Measurements from ENCODE around the gene TPR.

Gene TPR

DNA sequence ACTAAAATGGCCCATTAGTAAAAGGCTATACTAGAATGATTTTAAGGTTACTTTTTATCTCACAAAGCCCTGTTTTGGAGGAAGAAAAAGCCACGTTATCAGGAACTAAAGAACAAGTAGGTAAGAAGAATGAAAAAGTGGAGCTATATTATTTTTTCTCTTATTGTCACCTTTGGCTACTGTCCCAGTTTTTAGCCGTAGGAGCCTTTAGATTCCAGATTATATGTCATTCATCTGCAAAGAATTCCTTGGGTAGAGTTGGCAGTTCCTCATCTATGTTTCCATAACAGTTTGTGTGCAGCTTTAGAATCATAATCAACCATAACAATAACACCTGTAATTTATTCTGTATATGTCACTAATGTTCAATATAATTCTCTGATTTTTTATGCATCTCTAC is 83.8 kb downstream of the TPR start:
- no peak for FAIRE-seq
- DNase-seq (ENCODE audit: low spot score): no peak

DNA sequence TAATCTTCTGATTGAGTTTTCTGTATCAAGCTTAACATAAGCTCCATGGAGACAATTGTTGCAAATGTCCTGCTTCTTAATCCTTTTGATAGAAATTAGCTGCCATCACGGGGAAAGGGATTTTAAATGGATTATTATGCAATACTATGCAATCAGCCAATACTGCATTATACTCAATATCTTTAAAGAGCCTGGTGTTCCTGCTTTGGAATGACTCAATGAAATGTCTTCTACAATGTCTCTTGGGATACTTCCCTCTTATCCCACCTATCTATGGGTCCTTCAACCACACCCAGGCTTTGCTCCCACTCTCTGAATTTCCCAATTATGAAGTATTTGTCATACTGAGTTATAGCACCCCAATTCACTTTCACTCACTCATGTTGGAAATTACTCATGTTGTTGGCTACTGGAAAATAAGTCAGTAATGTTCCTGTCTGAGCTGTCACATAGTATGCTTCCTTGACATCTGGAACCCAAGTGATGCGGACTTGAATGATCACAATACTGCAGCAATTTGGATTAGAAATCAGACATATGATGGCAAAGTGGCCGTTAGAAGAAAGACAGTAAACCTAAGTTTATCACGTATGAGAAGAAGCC is 85.0 kb downstream of the TPR start:
- DNase-seq (ENCODE audit: low spot score) (no peak), FAIRE-seq (no peak)

DNA sequence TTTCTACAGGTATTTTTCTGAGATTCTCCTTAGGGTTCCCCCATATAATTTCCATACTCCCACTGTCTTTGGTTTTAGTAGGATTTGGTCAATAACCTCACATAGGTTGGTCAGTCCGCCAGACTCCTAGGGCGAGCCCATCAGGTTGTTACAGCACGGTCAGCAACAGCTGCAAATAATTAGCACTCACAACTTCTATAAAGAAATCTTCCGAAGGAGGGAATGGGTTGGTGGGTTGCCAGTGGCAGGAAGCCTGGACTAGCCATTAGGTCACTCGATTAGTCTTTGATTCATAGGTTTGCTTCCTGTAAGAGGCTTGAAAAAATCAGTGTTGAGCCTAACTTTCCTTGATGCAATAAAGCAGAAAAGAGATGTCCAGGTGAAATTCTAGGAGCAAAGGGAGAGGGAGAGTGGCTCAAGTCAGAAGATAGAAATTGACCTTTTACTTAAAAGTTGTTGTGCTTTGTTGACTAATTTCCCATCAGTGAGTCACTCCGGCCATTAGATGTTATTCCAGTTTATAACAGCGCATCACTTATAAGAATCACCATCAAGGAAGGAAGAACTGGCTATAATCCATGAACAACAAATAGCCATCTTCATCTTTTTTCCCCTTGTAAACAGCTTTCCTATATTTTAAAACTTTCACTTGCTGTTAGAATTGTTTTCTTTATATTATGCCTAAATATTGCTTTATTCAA is 88.3 kb downstream of the TPR start:
- no peak for FAIRE-seq

DNA sequence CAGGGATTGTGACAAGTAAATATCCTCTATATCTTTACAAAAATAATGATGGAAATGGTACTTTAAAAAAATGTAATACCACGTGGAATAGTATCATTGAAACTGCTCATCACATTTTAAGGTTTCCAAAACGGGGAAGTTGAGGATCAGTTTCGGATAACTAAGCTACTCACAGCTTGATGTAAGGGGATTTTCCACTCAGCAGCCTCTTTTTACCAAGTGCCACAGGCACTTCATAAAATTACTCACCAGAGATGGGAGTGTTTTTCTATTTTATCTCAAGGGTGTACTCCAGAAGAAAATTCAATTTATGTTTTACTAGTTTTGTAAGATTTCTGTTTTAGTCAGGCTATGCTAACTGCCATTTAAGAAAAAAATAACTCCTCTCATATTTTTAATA is 91.7 kb downstream of the TPR start:
- DNase-seq (ENCODE audit: low spot score): no peak
- no peak for FAIRE-seq

More for the DNA sequence above, 88.3 kb downstream of the TPR start:
- no peak for DNase-seq (ENCODE audit: low spot score)

- DNase-seq (ENCODE audit: low spot score): no peak
- FAIRE-seq: no peak
Measured at GRCh38 chr1:186282466-186282865, 92.6 kb downstream of the TPR start.

GRCh38 chr1:186275822-186276221 is 99.2 kb downstream of the TPR start:
- DNase-seq (ENCODE audit: low spot score) (no peak), FAIRE-seq (no peak)

DNA sequence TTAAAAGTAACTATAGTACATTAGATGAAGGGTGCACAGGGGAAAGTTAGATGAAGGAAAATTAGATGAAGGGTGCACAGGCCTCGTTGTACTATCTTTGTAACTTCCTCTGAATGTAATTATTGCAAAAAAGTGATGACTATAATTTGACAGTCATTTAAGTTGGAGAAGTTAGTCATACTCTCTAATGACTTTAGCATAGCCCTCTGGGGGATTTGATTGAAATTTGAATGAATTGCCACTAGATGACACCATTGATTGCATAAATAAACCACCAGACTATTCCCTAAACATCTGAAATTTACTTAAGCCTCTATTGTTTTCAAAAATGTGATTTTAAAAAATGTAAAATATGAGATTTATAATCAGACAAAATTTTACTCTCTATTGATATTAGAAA is 102.6 kb downstream of the TPR start:
- no peak for FAIRE-seq

DNA sequence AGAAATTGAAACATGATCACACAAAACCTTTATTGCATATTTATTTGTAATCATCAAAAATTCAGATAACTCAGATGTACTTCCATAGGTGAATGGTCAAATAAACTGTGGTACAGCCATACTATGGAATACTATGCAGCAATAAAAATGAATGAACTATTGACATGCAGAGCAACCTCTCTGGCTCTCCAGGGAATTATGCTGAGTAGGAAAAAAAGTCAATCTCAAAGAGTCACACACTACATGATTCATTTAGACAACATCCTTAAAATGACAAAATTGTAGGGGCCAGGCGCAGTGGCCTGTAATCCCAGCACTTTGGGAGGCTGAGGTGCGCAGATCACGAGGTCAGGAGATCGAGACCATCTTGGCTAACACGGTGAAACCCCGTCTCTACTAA is 104.0 kb downstream of the TPR start:
- FAIRE-seq: no peak
- DNase-seq (ENCODE audit: low spot score): no peak

More for the DNA sequence above, 102.6 kb downstream of the TPR start:
- DNase-seq (ENCODE audit: low spot score): no peak

Measured in urothelium cell line (cell line).